Kidney tubule cell (primary cell): ENCODE results near the gene DLX2.
"Not testable (repeated sequence)": the region's sequence is repeated elsewhere in the genome, so short reads cannot be mapped to it uniquely, and the experiment has no call there.

Source experiments
- DNase-seq: peaks from one replicate; pipeline ENCODE4 v3.0.0-alpha.2; 2018; ENCODE audit warnings: low spot score

The DLX2 gene

DNA sequence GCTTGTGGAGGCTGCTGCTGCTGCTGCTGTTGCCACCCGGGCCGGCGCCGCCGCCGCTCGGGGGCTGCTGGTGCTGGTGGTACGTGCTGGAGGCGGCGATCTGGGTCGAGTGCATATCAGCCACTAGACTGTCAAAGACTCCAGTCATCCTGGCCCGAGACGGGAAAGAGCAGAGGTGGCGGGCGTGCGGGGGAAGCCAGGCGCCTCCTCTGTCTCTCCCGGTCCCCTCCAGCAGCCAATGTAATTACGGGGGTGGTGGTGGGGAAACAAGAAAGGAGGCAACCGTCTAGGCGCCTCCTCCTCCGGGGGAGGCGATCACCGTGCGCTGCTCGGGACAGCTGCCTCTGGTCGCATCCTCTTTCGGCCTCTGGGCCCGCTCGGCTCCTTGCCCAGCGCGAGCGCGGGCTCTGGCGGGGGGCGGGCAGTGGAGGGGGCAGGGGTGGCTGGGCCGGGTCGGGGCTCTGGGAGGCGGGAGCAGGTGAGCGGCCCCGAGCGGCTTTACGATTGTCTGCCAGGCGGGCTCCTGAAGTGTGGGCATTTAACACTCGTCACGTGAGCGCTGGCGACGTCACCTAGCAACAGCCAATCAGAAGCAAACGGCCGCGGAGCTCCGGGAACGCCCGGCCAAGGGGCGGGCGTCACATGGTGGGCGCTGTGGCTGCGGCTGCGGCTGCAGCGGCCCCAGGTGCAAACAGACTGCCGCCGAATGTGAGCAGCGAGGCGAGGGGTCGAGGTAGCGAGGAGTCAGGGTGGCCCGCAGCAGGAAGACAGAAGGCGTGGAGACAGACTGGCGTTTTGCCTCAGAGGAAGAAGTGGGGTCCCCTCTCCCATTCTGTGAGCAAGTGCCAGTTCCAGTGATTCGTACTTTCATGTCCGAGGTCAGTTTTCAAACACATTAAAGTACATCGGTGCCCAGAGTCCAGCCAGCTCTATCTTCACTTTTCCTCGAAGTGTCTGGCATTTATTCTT lies at the start of gene DLX2:
DLX2 (minus strand) TSS at position 510 of the 969 bp plus-strand sequence; CDS start at position 148, 362 bp downstream.
- peak; percentile 88 for DNase-seq

DNA sequence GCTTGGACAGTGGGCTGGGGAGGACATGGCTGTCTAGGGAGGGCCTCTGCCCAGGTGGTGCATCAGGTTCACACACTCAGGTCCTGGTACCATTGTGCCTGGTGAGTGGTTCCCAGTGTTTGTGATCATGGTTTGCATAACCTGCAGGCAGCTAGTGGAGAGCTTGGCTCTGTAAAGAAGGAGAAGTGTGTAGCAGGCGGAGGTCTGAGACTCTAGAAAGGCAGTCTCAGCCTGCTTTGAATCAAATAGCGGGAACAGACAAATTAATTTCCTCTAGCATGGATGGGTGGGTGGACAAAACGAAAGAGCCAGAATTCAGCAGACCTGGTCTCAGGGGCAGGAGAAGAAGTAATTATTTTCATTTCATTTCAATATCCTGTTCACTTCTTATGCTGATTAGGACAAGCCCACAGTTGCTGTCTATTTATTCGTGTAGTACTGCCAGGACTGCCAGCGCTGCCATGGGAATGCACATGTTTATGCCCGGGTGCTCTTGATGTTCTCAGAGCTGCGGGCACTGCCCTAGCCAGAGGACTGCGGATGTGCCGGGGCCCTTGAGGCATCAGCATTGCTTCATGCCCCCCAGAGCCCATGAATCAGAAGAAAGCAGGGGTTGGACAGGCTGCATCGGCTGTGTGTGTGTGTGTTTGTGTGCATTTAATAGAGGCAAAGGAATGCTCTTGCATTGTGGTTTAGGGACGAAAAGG lies 45.4 kb upstream of the DLX2 start:
- DNase-seq: peak; percentile 60

DNA sequence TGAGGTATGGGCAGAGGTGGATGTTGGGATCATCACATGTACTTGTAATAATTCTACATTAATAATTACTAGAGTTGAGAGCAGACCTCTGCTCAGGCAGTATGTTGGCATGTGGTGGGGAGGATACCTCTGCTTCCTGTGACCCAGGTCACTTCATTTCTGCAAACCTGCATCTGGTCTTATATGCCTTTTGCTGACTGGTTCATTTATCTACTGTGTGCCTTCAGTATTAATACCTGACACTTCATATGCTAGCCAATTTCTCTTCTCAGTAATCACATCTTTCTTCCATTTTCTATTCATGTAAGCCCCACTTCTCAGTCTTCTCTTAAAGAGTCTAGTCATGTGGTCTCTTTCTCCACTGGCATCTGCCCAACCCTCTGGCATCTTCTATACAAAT lies 41.1 kb upstream of the DLX2 start:
- DNase-seq: no peak

DNA sequence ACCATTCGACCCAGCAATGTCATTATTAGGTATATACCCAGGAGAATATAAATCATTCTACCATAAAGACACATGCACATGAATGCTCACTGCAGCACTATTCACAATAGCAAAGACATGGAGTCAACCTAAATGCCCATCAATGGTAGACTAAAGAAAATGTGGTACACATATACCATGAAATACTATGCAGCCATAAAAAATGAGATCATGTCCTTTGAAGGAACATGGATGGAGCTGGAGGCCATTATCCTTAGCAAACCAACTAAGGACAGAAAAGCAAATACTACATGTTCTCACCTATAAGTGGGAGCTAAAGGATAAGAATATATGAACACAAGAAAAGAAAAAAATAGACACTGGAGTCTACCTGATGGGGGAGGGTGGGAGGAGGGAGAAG lies 36.0 kb upstream of the DLX2 start:
- DNase-seq: not testable (repeated sequence)

DNA sequence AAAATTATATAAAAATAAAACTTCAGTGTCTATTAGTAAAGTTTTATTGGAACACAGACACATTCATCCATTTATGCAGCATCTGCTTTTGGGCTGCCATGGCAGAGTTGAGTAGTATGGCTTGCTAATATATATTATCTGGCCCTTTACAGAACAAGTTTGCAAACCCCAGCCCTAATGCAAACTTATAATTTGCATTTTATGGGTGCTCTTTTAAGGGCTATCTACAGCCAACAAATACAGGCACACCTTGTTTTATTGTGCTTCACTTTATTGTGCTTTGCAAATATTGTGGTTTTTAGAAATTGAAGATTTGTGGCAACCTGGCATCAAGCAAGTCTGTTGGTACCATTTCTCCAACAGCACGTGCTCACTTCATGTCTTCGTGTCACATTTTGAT lies 35.2 kb upstream of the DLX2 start:
- DNase-seq: no peak

DNA sequence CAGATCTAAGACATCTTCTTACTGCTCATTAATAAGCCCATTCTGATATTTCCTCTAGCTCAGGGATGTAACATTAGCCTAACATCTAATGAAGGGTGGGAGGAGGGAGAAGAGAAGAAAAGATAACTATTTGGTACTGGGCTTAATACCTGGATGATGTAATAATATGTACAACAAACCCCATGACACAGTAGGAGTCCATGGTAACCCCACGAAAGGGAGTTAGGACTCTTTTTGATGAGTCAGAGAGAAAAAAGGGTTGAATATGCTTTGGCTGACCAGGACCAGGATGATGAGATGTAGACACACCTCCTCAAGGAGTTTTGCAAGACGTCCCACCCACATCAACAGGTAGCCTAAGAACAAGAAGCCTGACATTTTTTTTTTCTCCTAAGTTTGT lies 34.4 kb upstream of the DLX2 start:
- DNase-seq: no peak

DNA sequence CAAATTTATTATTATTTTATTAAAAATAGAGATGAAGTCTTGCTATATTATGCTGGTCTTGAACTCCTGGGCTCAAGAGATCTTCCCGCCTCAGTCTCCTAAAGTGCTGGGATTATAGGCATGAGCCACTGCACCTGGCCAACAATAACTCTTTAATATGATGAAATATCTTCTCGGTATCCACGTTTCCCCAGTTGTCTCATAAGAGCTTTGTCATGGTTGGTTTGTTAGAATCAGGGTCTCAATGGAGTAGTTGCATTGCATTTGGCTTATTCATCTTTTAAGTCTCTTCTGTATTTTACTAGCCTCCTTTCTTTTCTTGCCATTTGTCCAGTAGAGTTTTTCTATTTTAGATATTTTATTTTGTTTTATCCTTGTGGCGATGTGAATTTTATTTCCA lies 32.7 kb upstream of the DLX2 start:
- DNase-seq: no peak

DNA sequence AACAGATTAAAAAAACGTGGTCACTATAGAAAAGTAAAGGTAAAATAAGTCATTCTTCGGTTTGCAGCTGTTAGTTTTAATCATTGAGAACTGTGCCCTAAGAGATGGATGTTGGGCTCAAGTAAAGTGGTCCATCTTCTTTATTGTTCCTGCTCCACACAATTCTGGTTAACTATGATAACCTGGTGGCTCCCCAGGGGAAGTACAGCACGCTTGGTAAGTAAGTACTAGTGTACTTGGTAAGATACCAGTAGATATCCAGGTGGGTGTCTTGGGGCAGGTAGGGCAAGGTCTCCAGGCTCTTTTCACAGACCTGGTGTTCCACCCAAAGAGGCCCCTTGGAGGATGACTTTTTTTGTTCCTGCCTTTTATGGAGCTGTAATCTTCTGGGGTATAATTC lies 31.6 kb upstream of the DLX2 start:
- no peak for DNase-seq

DNA sequence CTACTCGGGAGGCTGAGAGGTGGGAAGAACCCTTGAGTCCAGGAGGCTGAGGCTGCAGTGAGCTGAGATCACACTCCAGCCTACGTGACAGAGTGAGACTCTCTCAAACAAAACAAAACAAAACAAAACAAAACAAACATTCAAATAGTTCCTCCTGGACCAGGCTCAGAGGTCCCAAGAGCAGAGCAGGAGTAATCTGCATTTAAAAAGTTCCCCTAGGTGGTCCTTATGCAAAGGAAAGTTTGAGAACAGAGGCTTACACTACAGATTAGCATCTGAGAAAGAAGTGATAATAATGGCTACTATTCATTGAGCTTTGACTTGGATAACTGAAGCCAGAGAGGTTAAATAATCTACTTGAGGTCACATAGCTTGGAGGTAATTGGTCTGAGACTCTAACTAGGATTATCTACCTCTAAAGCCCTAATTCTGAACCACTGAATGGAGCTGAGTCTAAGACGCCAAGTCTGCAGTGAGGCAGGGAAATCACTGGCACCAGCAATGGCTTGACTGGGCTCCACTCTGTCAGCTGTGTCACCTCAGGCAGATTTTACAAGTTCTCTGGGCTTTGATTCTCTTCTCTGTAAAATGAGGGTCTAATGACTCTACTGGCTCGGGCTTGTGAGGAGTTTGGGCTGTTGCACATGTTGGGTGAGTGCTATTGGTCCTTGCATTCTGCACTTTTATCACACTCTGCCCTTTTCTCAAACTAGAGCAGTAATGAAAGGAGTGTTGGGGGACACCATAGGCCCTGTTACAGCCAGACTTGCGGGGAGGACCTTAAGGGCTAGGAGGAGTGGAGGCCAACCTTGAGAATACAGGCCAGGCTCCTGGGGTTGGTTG lies 29.2 kb upstream of the DLX2 start:
- no peak for DNase-seq

DNA sequence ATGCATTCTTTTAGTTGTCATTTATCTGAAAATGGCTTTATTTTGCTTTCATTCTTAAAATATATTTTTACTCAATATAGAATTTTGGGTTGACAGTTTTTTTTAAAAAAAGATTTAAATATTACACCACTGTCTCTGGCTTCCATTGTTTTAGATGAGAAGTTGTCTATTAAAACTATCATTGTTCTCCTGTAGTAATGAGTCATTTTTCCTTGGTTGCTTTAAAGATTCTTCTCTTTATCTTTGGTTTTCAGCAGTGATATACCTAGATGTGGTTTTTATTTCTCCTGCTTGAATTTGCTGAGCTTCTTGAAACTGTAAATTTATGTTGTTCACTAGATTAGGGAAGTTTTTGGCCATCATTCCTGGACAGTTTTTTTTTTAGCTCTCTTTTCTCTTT lies 26.7 kb upstream of the DLX2 start:
- DNase-seq: no peak

DNA sequence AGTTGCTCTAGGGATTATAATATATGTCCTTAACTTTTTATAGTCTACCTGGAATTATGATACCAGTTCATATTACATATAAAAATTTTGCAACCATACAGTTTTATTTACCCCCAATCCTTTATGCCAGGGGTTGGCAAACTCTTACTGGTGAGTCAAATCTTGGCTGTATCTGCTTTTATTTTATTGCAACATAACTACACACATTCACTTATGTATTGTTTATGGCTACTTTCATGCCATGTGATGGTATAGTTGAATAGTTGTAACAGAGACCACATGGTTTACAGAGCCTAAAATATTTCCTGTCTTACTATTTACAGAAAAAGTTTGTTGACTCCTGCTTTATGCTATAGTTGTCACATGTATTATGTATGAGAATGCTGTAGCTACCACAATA lies 25.8 kb upstream of the DLX2 start:
- DNase-seq: no peak

DNA sequence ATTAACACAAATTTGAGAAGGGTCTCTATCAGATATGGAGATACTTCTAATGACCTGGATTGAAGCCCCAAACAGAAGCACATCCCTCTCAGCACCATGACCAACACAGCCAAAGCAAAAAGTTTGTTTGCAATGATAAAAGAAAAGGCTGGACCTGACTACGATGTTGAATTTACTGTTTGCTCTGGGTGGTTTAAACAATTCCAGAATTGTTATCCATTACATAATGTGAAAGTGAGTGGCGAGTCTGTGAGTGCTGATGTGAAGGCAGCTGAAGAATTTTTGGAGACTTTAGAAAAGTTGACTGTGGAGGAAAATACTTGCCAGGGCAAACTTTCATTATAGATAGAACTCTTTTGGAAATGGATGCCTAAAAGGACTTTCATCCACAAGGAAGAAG lies 17.4 kb upstream of the DLX2 start:
- DNase-seq: no peak

DNA sequence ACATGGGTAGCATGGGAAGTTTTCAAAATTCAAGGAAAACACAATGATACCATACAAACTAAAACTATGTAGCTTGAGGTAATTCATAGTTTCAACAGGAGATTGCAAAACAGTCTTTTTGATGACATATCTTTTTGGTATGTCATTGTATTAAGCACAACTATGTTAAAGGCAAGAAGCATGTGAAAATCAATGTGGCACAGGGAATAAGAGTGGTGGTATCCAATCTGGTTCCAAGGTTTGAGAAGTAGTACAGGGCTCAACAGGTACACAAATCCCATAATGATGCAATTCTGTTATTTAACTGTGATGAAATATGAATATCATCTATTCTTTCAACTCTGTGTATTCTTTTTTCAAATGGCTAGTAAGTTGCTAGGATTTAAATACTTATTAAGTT lies 16.4 kb upstream of the DLX2 start:
- DNase-seq: peak; percentile 67

DNA sequence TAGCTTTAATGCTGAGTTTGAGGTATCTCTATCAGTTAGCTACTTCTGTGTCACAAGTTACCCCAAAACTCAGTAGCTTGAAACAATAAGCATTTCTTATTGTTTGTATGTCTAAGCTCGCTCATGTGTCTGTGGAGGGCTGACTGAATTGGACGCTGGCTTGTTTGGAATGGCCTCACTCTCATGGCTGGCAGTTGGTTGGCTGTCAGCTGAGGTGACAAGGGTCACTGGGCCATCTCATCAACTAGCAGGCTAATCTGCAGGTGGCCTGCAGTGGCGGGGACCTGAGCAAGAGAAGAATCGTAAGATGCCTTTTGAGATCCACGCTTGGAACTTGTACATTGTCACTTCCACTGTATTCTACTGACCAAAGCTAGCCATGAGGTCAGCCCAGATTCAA lies 13.4 kb upstream of the DLX2 start:
- no peak for DNase-seq

DNA sequence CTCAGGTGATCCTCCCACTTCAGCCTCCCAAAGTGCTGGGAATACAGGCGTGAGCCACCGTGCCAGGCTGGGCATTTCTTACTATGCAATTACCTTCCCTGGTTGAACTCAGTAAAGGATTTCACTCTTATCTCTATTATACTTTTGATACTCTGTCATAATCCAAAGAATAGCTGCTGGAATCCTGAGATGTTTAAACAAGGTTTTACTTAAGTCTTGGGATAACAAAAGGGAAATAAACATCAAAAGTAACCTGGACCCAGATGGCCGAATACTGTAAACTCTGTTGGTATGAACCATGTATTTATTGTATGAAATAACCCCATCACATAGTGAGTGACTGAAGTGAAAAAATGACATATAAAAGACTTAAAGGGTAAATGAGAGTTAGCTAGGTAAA lies 11.9 kb upstream of the DLX2 start:
- DNase-seq: no peak

DNA sequence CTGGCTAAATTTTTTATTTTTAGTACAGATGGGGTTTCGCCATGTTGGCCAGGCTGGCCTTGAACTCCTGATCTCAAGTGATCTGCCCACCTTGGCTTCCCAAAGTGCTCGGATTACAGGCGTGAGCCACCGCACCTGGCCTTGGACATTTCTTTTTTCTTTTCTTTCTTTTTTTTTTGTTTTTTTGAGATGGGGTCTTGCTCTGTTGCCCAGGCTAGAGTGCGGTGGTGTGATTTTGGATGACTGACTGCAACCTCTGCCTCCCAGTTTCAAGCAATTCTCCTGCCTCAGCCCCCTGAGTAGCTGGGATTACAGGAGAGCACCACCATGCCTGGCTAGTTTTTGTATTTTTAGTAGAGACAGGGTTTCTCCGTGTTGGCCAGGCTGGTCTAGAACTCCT lies 11.5 kb upstream of the DLX2 start:
- not testable (repeated sequence) for DNase-seq

DNA sequence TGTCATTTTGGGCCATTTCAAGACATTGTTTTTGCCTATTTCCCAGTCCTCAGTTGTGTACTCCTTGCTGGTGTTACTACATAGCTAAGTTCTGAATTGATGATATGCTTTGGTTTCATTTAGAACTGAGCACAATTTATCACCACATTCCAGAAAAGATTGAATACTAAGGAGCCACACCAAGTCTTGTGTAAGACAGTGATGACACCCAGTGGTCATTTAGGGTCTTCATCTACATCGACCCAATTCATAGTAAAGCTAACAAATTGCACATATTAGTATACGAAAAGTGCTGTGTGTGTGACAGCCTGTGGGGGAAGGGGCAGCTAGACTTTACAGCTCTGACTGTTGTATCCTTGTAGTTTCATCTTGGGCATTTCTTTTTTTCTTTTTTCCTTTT lies 10.9 kb upstream of the DLX2 start:
- DNase-seq: peak; percentile 47

DNA sequence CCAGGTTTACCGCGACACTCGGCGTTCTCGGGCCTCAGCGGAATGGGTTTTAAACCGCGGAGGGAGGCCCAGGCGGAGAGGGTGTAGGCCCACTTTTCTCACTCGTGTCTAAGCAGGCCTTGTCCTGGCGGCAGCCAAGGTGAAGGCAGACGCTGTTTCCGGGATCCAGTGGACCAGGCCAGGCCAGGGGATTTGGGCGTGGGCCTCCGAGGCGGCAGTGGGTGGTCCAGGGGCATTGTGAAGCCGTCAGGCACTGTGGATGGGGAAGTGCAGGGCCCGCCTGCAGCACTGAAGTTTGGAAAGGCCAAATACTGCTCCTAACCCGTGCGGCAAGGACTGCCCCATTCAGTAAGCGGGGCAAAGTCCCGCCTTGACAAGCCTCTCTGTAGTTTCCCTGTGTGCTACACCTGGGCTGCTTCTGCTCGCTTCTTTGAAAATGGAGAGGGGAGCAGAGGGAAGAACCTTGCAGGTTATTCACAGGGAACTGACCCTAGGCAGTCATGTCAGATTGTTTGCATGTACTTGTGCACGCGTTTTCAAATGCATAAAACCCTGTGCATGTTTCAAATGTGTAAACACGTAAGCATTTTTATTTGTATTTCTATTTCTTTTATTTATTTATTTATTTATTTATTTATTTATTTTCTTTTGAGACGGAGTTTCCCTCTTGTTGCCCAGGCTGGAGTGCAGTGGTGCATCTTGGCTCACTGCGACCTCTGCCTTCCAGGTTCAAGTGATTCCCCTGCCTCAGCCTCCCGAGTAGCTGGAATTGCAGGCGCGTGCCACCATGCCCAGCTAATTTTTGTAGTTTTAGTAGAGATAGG lies 7.5 kb upstream of the DLX2 start:
- no peak for DNase-seq

DNA sequence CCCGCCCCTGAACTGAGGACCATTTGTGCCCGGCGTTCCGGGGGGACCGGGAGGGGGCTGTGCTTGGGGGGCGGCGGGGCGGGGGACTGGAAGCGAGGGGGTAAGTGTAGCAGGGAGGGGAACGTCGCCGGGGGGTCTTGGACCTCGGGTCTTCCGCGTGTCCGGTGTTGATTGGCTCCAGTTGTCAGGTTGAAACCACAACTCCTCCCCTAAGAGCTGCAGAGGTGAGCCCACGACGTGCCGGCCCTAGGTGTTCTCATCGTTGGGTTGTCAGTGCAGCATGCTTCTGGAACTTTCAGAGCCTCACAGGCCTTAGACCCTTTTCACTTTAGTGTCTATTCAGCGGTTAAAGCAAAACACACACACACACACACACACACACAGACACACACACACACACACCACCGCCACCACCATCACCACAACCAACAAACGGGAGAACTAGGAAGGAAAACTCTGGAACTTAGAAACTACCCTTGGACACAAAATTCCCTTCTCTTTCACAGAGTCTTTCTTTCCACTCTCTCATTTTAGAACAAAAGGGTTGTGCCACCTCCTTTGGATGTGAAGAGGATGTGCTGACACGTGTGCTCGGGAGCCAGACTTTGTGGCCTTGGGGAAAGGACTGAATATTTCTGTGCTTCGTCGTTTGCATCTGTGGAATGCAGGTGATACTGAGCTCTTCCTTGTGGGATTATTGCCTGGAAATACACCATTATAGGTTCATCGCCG lies 6.7 kb upstream of the DLX2 start:
- DNase-seq: peak; percentile 29

DNA sequence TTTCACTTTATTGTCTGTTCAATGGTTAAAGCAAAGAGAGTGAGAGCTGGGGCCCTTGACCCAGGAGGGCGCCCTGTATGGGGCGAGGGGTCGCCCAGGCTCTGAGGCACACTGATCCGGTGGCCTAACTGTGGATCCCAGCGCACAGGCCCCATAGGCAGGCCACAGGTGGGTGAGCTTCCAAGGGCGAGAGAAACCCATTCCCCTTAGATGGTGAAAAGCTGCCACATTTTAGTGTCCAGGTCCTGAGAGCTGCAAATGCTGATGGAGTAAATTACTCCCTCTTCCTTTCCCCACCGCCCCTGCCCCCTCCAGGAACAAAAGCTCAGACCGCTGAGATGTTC lies 5.9 kb upstream of the DLX2 start:
- DNase-seq: no peak
